GM12878 (cell line): ENCODE measurements around the gene PEX11A. TPM values are rescaled to one million over a fixed set of nuclear protein-coding genes. Genes with fewer than 3 reads are reported as not detected.

Experiments used
- ATAC-seq: fragments of 200-7000 bp; cut with Tn5 transposase; 3 replicates; pipeline ENCODE4 v1.9.1; 2020; ENCODE audit warnings: mild to moderate bottlenecking, moderate library complexity
- BruUV-seq: library from RNA; stranded (reverse); fragments of 400-500 nt; replicated peaks from 2 replicates; lab custom pipeline; 2021; lab: Mats Ljungman, UMichigan
- CTCF ChIA-PET: fragments of 300-600 bp; sonication (Branson Sonifier 250); formaldehyde crosslinking; extraction: SDS; loops from one replicate; lab custom pipeline; 2021; ENCODE audit warnings: inconsistent platforms; lab: Yijun Ruan, JAX
- POLR2A ChIA-PET: fragments of 350-600 bp; formaldehyde crosslinking; extraction: SDS; loops from one replicate; lab custom pipeline; 2021; ENCODE audit warnings: inconsistent platforms; lab: Charles Lee
- RAD21 ChIA-PET: fragments of 300-600 bp; sonication (Branson Sonifier 250); formaldehyde crosslinking; loops from one replicate; lab custom pipeline; 2023; ENCODE audit warnings: antibody characterized with exemption; ENCODE audit not compliant: unreplicated experiment; lab: Charles Lee
- SMC1A ChIA-PET: fragments of 300-600 bp; sonication (Branson Sonifier 250); formaldehyde crosslinking; loops from one replicate; lab custom pipeline; 2023; ENCODE audit not compliant: unreplicated experiment, uncharacterized antibody; lab: Charles Lee
- DNase-seq: peaks from one replicate; pipeline ENCODE4 v3.0.0-alpha.2; 2011; ENCODE audit warnings: low read depth, low spot score
- FAIRE-seq: peaks from 3 replicates; lab custom pipeline; 2011; peaks lifted over from hg19 to GRCh38; lab: Jason Lieb, UNC
- H2AFZ ChIP-seq: 2 replicates; pipeline ENCODE4 v1.6.0; 2011; ENCODE audit warnings: low read depth, low read length, control low read depth; ENCODE audit not compliant: control insufficient read depth
- H3K27ac ChIP-seq: 2 replicates; pipeline ENCODE4 v1.5.1; 2011; ENCODE audit warnings: control low read depth; ENCODE audit not compliant: control insufficient read depth, insufficient read depth
- H3K27me3 ChIP-seq, 2 experiments: replicated peaks in 1 of 2; 2 replicates each; pipeline versions ENCODE4 v1.6.0 to v1.6.1; 2011; ENCODE audit warnings: low read length in 1 of 2; ENCODE audit not compliant: control insufficient read depth in 2 of 2, insufficient read depth in 2 of 2
- H3K36me3 ChIP-seq, 2 experiments: 2 replicates each; pipeline ENCODE4 v1.5.1; 2011; ENCODE audit warnings: low read length in 1 of 2; ENCODE audit not compliant: control insufficient read depth in 2 of 2, insufficient read depth in 2 of 2
- H3K4me1 ChIP-seq: 2 replicates; pipeline ENCODE4 v1.6.1; 2011; ENCODE audit warnings: mild to moderate bottlenecking, low read length, moderate library complexity, mixed read lengths; ENCODE audit not compliant: control insufficient read depth, insufficient read depth
- H3K4me2 ChIP-seq: 2 replicates; pipeline ENCODE4 v1.6.0; 2011; ENCODE audit warnings: control low read depth; ENCODE audit not compliant: control insufficient read depth, insufficient read depth
- H3K4me3 ChIP-seq: fragments of 200-600 bp; sonication (generic); 2 replicates; pipeline ENCODE4 v1.5.1; 2016
- H3K79me2 ChIP-seq: 2 replicates; pipeline ENCODE4 v1.6.0; 2011; ENCODE audit warnings: low read length; ENCODE audit not compliant: control insufficient read depth, insufficient read depth
- H3K9ac ChIP-seq: 2 replicates; pipeline ENCODE4 v1.8.0; 2011; ENCODE audit warnings: low read length, control low read depth, mixed read lengths; ENCODE audit not compliant: control insufficient read depth, insufficient read depth
- H3K9me3 ChIP-seq: replicated peaks from 3 replicates; pipeline ENCODE4 v1.5.1; 2011; ENCODE audit warnings: mild to moderate bottlenecking, low read length; ENCODE audit not compliant: control insufficient read depth, insufficient read depth
- H4K20me1 ChIP-seq: 2 replicates; pipeline ENCODE4 v1.6.0; 2011; ENCODE audit not compliant: control insufficient read depth, insufficient read depth
- BMI1 ChIP-seq: fragments of 450-650 bp; IDR thresholded peaks from 2 replicates; pipeline ENCODE4 v1.6.1; 2016; ENCODE audit warnings: mild to moderate bottlenecking, moderate library complexity, borderline replicate concordance
- CEBPB ChIP-seq, 2 experiments: fragments of 150-350 bp in 1 of 2; IDR thresholded peaks; 2 replicates each; pipeline ENCODE4 v1.6.1; 2012 to 2014; ENCODE audit warnings: low read depth in 2 of 2, low read length in 2 of 2, borderline replicate concordance in 1 of 2, inconsistent platforms in 1 of 2
- ESRRA ChIP-seq: IDR thresholded peaks from 2 replicates; pipeline ENCODE4 v1.6.1; 2012; ENCODE audit warnings: mild to moderate bottlenecking, low read length, improper control_type of control experiment
- IRF4 ChIP-seq: IDR thresholded peaks from 2 replicates; pipeline ENCODE4 v1.6.1; 2011; ENCODE audit warnings: low read depth, low read length
- PAX5 ChIP-seq: IDR thresholded peaks from 2 replicates; pipeline ENCODE4 v1.6.1; 2011; ENCODE audit warnings: low read depth, low read length, borderline replicate concordance
- POLR2AphosphoS5 ChIP-seq: IDR thresholded peaks from 2 replicates; pipeline ENCODE4 v1.6.1; 2011; ENCODE audit warnings: mild to moderate bottlenecking, low read length, inconsistent platforms
- RAD21 ChIP-seq: IDR thresholded peaks from 2 replicates; pipeline ENCODE4 v1.6.1; 2011; ENCODE audit warnings: mild to moderate bottlenecking, low read depth, low read length, moderate library complexity; ENCODE audit not compliant: insufficient read depth
- RUNX3 ChIP-seq: IDR thresholded peaks from 2 replicates; pipeline ENCODE4 v1.6.1; 2012; ENCODE audit warnings: low read length, inconsistent platforms
- SIX5 ChIP-seq: IDR thresholded peaks from 2 replicates; pipeline ENCODE4 v1.6.1; 2011; ENCODE audit warnings: mild to moderate bottlenecking, low read depth, low read length, moderate library complexity; ENCODE audit not compliant: severe bottlenecking
- WGBS: methylation state at CpG from one replicate; pipeline ENCODE4 v1.1.6; 2016; ENCODE audit warnings: low lambda C conversion rate; ENCODE audit not compliant: insufficient replicate concordance, insufficient coverage; ENCODE audit errors: missing lambda C conversion rate; 5-methylcytosine and 5-hydroxymethylcytosine counted together
- in situ Hi-C: fragments of 300-500 bp; cut with MboI; formaldehyde crosslinking; loops from 9 replicates; pipeline ENCODE4 v1.14.3; 2018; ENCODE audit warnings: mixed read lengths
- intact Hi-C: fragments of 100-400 bp; cut with micrococcal nuclease; formaldehyde crosslinking; loops from one replicate; pipeline ENCODE4 v1.14.2; 2022; ENCODE audit not compliant: unreplicated experiment
- polyA plus RNA-seq, 11 experiments: library from polyadenylated mRNA; depleted of rRNA in 4 of 11; unstranded in 6 of 11; stranded (reverse) in 5 of 11; fragments of >200 nt; fragmentation: Nextera tagmentation in 4 of 11; fragmentation: Illumina TruSeq in 1 of 11; extraction: Ambion mirVana in 4 of 11; extraction: Trizol in 1 of 11; gene quantifications; 1 replicate in 1 of 11; 2 replicates in 10 of 11; pipeline versions ENCODE4 v1.2.1 to v1.2.3, GENCODE V29; 2011 to 2016; ENCODE audit warnings: inconsistent platforms in 2 of 11, missing spikeins in 2 of 11, low read depth in 1 of 11
- total RNA-seq, 4 experiments: library from RNA; depleted of rRNA in 3 of 4; stranded (reverse); fragments of >200 nt in 3 of 4; fragmentation: Illumina TruSeq in 1 of 4; extraction: Trizol in 1 of 4; gene quantifications; 2 replicates each; pipeline versions ENCODE4 v1.2.1 to v1.2.3, GENCODE V29; 2013 to 2021
- TF ChIP-seq, protein P1 (sequence below): fragments of 450-650 bp; IDR thresholded peaks from 2 replicates; pipeline ENCODE4 v1.6.1; 2017; ENCODE audit warnings: mild to moderate bottlenecking, moderate library complexity
- TF ChIP-seq, protein P2 (sequence below): fragments of 450-650 bp; formaldehyde crosslinking; IDR thresholded peaks from 2 replicates; pipeline ENCODE4 v1.4.0; 2022; ENCODE audit warnings: mild to moderate bottlenecking, moderate library complexity
- TF ChIP-seq, protein P3 (sequence below): fragments of 450-650 bp; IDR thresholded peaks from 2 replicates; pipeline ENCODE4 v1.6.1; 2014; ENCODE audit warnings: mild to moderate bottlenecking
- TF ChIP-seq, protein P4 (sequence below): IDR thresholded peaks from 2 replicates; pipeline ENCODE4 v1.6.1; 2011; ENCODE audit warnings: borderline replicate concordance, low read depth, mild to moderate bottlenecking, moderate library complexity, low read length; ENCODE audit not compliant: insufficient read depth, poor library complexity, severe bottlenecking

The PEX11A gene
- total and polyA plus RNA-seq, 10 of the 15 experiments (the other 5 are each of a cell fraction or from before 2014, with no cell fraction given) = 1.4 to 2.8 (median 2.0) TPM

DNA sequence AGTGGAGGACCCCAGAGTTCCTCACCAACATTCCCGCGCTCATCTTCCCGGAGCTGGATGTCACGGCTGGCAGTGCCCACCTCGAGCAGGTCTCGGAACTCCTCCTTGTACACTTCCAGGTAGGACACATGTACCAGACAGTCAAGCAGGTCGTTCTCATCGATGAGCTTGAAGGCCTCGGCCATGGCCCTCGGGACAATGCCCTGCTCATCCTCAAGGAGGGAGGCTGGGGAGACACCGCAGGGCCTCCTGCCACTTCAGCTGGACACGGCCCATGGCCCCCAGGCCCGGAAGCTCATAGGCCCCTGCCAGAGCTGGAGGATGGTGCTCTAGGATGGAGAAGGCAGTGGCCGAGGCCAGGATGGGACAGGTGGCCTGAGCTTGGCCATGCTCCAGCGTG is 40.8 kb downstream of the PEX11A start:
- WGBS = 56% methylated on average over 15 of the region's 15 CpGs
- intact Hi-C loops (no loop called here), in situ Hi-C loops (no loop called here)
- Histone ChIP-seq H3K9ac (no peak overlapping the region), H2AFZ (no peak overlapping the region), H3K4me3 (no peak overlapping the region), H3K4me1 (no peaks in the 10 kb centered on the region), H3K36me3 (no peaks in the 10 kb centered on the region), H3K27ac (no peak overlapping the region), H3K79me2 (no peaks in the 10 kb centered on the region), H3K27me3 (peaks cover 0 to 5% of the 10 kb centered on the region in 2 experiments; a peak in 3 of 4 replicates), H3K4me2 (no peak overlapping the region), H3K9me3 (no peaks in the 10 kb centered on the region), H4K20me1 (no peaks in the 10 kb centered on the region)
- ChIA-PET SMC1A (no interaction called here), CTCF (interaction anchor here (1.6 kb wide), 1 partner anchor 23 kb away, joined by 4 read pairs; no protein-coding TSS in a partner anchor), RAD21 (no interaction called here), POLR2A (no interaction called here)
- DNase-seq = no peak
- FAIRE-seq = no peak
- ATAC-seq = no peak
- no TSS peak for BruUV-seq
- TF ChIP-seq, protein P1, sequence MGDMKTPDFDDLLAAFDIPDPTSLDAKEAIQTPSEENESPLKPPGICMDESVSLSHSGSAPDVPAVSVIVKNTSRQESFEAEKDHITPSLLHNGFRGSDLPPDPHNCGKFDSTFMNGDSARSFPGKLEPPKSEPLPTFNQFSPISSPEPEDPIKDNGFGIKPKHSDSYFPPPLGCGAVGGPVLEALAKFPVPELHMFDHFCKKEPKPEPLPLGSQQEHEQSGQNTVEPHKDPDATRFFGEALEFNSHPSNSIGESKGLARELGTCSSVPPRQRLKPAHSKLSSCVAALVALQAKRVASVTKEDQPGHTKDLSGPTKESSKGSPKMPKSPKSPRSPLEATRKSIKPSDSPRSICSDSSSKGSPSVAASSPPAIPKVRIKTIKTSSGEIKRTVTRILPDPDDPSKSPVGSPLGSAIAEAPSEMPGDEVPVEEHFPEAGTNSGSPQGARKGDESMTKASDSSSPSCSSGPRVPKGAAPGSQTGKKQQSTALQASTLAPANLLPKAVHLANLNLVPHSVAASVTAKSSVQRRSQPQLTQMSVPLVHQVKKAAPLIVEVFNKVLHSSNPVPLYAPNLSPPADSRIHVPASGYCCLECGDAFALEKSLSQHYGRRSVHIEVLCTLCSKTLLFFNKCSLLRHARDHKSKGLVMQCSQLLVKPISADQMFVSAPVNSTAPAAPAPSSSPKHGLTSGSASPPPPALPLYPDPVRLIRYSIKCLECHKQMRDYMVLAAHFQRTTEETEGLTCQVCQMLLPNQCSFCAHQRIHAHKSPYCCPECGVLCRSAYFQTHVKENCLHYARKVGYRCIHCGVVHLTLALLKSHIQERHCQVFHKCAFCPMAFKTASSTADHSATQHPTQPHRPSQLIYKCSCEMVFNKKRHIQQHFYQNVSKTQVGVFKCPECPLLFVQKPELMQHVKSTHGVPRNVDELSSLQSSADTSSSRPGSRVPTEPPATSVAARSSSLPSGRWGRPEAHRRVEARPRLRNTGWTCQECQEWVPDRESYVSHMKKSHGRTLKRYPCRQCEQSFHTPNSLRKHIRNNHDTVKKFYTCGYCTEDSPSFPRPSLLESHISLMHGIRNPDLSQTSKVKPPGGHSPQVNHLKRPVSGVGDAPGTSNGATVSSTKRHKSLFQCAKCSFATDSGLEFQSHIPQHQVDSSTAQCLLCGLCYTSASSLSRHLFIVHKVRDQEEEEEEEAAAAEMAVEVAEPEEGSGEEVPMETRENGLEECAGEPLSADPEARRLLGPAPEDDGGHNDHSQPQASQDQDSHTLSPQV = no peak
- TF ChIP-seq, protein P2, sequence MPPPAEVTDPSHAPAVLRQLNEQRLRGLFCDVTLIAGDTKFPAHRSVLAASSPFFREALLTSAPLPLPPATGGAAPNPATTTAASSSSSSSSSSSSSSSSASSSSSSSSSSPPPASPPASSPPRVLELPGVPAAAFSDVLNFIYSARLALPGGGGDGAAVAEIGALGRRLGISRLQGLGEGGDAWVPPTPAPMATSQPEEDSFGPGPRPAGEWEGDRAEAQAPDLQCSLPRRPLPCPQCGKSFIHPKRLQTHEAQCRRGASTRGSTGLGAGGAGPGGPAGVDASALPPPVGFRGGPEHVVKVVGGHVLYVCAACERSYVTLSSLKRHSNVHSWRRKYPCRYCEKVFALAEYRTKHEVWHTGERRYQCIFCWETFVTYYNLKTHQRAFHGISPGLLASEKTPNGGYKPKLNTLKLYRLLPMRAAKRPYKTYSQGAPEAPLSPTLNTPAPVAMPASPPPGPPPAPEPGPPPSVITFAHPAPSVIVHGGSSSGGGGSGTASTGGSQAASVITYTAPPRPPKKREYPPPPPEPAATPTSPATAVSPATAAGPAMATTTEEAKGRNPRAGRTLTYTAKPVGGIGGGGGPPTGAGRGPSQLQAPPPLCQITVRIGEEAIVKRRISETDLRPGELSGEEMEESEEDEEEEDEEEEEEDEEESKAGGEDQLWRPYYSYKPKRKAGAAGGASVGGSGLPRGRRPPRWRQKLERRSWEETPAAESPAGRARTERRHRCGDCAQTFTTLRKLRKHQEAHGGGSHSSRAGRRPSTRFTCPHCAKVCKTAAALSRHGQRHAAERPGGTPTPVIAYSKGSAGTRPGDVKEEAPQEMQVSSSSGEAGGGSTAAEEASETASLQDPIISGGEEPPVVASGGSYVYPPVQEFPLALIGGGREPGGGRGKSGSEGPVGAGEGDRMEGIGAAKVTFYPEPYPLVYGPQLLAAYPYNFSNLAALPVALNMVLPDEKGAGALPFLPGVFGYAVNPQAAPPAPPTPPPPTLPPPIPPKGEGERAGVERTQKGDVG (CRISPR knock-in tag) = no peak
- TF ChIP-seq, protein P3, sequence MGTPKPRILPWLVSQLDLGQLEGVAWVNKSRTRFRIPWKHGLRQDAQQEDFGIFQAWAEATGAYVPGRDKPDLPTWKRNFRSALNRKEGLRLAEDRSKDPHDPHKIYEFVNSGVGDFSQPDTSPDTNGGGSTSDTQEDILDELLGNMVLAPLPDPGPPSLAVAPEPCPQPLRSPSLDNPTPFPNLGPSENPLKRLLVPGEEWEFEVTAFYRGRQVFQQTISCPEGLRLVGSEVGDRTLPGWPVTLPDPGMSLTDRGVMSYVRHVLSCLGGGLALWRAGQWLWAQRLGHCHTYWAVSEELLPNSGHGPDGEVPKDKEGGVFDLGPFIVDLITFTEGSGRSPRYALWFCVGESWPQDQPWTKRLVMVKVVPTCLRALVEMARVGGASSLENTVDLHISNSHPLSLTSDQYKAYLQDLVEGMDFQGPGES = no peak
- no peak for TF ChIP-seq PAX5
- TF ChIP-seq, protein P4, sequence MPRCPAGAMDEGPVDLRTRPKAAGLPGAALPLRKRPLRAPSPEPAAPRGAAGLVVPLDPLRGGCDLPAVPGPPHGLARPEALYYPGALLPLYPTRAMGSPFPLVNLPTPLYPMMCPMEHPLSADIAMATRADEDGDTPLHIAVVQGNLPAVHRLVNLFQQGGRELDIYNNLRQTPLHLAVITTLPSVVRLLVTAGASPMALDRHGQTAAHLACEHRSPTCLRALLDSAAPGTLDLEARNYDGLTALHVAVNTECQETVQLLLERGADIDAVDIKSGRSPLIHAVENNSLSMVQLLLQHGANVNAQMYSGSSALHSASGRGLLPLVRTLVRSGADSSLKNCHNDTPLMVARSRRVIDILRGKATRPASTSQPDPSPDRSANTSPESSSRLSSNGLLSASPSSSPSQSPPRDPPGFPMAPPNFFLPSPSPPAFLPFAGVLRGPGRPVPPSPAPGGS = no peak
- no peak for TF ChIP-seq RUNX3
- TF ChIP-seq POLR2AphosphoS5 = no peak
- no peak for TF ChIP-seq CEBPB (IDR thresholded peaks at IDR 0.05; ENCODE audit: borderline replicate concordance in 1 of 2, low read depth in 2 of 2, low read length in 2 of 2)
- no peak for TF ChIP-seq BMI1
- no peak for TF ChIP-seq SIX5
- no peak for TF ChIP-seq ESRRA
- no peak for TF ChIP-seq RAD21
- no peak for TF ChIP-seq IRF4
